SW 1271 (cell line): ENCODE data around the gene DPY19L1.
"Not testable (repeated sequence)": the region's sequence is repeated elsewhere in the genome, so short reads cannot be mapped to it uniquely, and the experiment has no call there.

Experiments
- DNase-seq, 2 experiments: peaks; one replicate each; lab custom pipeline; 2025; lab: John Stamatoyannopoulos, UW

The DPY19L1 gene

GRCh38 chr7:34918198-34918861, 119.0 kb downstream of the DPY19L1 start:
- not testable (repeated sequence) for DNase-seq

- not testable (repeated sequence) for DNase-seq
Measured at GRCh38 chr7:34917515-34917914, 119.8 kb downstream of the DPY19L1 start.

- no peak for DNase-seq
Measured at GRCh38 chr7:34916267-34916666, 121.0 kb downstream of the DPY19L1 start.

DNA sequence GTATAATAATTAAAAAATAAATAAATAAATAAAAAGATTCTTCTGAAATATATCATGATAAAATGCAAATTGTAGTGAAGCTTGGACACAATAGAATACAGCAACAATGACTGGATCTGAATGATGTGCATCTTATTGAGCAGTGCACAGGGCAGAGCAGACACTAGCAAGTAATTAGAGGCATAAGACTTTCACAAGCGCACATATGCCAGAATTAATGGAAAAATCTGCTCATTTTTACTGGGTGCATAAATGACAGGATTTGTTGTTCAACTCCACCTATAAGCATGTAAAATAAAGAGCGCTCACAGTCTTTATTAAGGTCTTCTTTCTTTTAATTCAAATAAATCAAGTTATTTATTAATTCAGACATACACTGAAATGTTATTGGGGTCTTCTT, 125.0 kb downstream of the DPY19L1 start:
- no peak for DNase-seq

- DNase-seq = not testable (repeated sequence)
Measured at GRCh38 chr7:34906266-34906850, 130.9 kb downstream of the DPY19L1 start.

DNA sequence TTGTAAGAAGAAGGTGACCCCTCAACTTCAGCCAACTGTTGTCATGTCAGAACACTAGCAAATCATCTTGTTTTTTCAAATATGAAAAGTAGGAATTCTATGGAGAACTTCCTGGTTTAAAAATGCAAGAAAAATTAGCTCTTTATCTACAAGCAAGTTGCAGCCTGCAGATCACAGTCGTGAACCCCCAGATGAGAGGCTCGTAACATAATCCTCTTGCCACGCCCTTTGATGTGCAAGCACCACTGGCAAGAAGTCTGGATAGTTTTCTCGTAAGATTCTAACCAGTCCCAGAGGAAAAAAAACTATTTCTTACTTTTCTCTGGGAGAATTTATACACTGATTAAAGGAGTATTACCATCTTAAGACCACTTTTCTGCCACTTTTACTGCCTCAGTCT, 132.3 kb downstream of the DPY19L1 start:
- no peak for DNase-seq

GRCh38 chr7:34903921-34904320, 133.4 kb downstream of the DPY19L1 start:
- DNase-seq = not testable (repeated sequence)

DNA sequence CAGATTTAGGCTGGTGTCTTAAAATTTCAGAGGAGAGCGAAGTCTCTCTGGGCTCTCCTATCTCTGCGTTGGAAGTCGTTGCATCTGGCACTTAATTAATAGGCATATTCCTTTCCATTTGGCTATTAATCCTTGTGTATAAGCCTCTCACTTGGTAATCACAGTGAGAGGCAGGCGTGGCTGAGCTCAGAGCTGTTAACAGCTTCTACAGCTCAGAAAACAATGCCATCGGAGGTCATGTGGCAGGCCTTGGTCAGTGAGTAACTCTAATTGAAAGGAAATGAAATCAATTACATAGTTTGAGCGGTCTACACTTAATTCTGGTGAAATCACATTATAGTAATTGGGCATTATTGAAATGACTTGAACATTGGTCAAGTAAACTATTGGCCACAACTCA, 135.1 kb downstream of the DPY19L1 start:
- DNase-seq = no peak

GRCh38 chr7:34900891-34901513, 136.3 kb downstream of the DPY19L1 start:
- DNase-seq = no peak

DNA sequence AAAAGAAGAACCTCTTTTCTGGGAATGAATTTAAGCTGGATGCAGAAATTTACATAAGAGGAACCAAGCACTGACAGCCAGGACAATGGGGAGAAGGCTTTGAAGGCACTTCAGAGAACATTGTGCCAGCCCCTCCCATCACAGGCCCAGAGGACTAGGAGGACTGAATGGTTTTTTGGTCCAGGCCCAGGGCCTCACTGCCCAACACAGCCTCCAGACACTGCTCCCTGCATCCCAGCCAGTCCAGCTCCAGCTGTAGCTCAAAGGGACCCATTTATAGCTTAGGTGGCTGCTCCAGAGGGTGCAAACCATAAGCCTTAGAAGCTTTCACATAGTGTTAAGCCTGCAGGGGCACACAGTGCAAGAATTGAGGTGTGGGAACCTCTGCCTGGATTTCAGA, 142.1 kb downstream of the DPY19L1 start:
- no peak for DNase-seq

DNA sequence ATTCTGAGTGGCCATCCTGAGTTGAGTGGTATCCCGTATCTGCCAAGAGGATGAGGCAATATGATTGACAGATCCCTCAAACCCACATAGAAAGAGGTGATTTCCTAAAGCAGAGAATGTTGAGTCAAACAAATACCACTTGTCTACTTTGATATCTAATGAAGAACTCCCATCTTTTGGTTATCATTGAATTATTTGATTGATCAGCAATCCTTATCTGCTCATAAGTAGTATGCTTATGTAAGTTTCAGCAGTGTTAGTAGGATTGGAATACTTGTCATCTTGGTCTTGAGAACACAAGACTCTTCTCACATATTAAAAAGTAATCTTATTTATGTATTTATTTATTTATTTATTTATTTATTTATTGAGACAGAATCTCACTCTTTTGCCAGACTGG, 147.3 kb downstream of the DPY19L1 start:
- DNase-seq = no peak

- DNase-seq = no peak
Measured at GRCh38 chr7:34886856-34887255, 150.4 kb downstream of the DPY19L1 start.

- DNase-seq = not testable (repeated sequence)
Measured at GRCh38 chr7:34883855-34884254, 153.4 kb downstream of the DPY19L1 start.

DNA sequence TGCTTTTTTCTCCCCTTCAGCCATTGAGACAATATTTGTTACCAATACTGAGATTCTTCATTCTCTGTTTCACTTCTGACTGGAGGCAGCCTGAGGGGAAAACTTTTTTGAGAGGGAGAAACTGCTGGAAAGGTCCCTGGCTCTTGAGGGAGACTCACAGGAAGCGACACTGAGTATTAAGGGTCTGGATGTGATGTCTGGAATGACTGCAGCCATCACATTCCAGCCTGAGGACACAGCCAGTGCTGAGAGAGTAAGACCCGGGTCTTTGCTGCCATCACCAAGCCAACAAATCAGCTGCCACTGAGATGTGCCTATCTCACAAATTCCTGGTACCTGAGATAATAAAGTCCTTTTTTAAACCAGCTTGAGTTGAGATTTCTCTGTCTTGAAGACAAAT, 157.4 kb downstream of the DPY19L1 start:
- DNase-seq = no peak

DNA sequence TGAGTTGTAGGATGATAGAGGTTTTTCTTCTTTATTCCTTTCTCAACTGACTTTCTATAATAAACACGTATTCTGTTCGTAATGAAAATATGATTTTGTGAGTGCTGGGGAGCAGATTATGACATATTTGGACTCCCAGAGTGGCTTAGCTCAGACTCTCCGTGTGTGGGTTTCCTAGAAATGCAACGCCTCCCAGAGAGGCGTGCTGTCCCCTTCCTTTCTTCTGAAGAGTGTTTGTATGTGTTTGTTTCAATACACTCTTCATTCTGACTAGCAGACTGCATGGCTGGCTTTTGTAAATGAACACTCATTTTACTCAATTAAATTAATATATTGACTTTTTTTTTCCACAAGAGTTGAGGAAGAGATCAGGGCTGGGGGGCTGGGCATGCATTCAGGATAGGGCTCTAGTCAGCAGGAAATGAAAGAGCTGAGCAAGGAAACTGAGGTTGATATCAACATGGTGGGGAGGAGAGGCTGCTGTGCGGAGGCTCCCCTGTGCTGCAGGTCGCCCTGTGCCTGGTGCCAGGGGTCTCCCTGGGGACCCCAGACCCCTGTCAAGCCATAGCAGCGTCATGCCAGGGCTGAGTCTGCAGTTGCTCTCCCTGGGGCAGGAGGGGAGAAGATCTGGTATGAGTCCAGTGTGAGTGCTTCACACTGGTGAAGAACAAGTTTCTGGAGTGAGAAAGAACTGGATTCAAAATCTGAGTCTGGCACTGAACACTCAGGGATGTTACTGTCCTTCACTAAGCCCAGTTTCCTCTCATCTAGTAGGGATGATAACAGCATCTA, 158.1 kb downstream of the DPY19L1 start:
- not testable (repeated sequence) for DNase-seq
